ENCODE results near the gene AVP.

GRCh38 chr20:3088031-3088430 is 3.5 kb upstream of the AVP start:
- TF ChIP-seq CTCF (IDR thresholded peaks at IDR 0.05) (no peak), POLR2A (IDR thresholded peaks at IDR 0.05; ENCODE audit: low read length) (no peak), RNF2 (IDR thresholded peaks at IDR 0.05; ENCODE audit: borderline replicate concordance, low read depth) (no peak), CHD4 (IDR thresholded peaks at IDR 0.05; ENCODE audit: borderline replicate concordance) (no peak), EP300 (IDR thresholded peaks at IDR 0.05) (no peak), CBX8 (IDR thresholded peaks at IDR 0.05) (no peak), CEBPB (IDR thresholded peaks at IDR 0.05) (no peak), SREBF2 (IDR thresholded peaks at IDR 0.05) (no peak), RAD21 (conservative IDR thresholded peaks at IDR 0.05 in 1 of 2, IDR thresholded peaks at IDR 0.05 in 1 of 2) (no peak), PHF8 (IDR thresholded peaks at IDR 0.05; ENCODE audit: borderline replicate concordance, low read depth) (no peak)
- TF ChIP-seq, protein P1, sequence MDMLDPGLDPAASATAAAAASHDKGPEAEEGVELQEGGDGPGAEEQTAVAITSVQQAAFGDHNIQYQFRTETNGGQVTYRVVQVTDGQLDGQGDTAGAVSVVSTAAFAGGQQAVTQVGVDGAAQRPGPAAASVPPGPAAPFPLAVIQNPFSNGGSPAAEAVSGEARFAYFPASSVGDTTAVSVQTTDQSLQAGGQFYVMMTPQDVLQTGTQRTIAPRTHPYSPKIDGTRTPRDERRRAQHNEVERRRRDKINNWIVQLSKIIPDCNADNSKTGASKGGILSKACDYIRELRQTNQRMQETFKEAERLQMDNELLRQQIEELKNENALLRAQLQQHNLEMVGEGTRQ (IDR thresholded peaks at IDR 0.05): no peak

Measured in A549 (cell line).